ENCODE measurements around the gene ULBP2. TPM values are rescaled to one million over a fixed set of nuclear protein-coding genes. Genes with fewer than 3 reads are reported as not detected.
"Not testable (repeated sequence)": the region's sequence is repeated elsewhere in the genome, so short reads cannot be mapped to it uniquely, and the experiment has no call there.

ULBP2 gene
- total RNA-seq, 4 donors from 2014 or later = 0.21 to 0.34 TPM; not detected in 2

- TF ChIP-seq, protein P1, sequence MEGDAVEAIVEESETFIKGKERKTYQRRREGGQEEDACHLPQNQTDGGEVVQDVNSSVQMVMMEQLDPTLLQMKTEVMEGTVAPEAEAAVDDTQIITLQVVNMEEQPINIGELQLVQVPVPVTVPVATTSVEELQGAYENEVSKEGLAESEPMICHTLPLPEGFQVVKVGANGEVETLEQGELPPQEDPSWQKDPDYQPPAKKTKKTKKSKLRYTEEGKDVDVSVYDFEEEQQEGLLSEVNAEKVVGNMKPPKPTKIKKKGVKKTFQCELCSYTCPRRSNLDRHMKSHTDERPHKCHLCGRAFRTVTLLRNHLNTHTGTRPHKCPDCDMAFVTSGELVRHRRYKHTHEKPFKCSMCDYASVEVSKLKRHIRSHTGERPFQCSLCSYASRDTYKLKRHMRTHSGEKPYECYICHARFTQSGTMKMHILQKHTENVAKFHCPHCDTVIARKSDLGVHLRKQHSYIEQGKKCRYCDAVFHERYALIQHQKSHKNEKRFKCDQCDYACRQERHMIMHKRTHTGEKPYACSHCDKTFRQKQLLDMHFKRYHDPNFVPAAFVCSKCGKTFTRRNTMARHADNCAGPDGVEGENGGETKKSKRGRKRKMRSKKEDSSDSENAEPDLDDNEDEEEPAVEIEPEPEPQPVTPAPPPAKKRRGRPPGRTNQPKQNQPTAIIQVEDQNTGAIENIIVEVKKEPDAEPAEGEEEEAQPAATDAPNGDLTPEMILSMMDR (IDR thresholded peaks at IDR 0.05) = no peak
- no peak for TF ChIP-seq POLR2A (IDR thresholded peaks at IDR 0.05)
- no peak for DNase-seq
- Histone ChIP-seq H3K36me3 (no peaks in the 10 kb centered on the region), H3K27me3 (no peaks in the 10 kb centered on the region), H3K27ac (no peak overlapping the region), H3K9me3 (no peaks in the 10 kb centered on the region), H3K4me1 (no peaks in the 10 kb centered on the region), H3K4me3 (no peak overlapping the region)
- intact Hi-C loops (cut with DNase I; ENCODE audit: low total_unique reads) = no loop called here
Measured at GRCh38 chr6:149909701-149910470, 31.9 kb upstream of the ULBP2 start.

GRCh38 chr6:149910721-149911151 lies 31.1 kb upstream of the ULBP2 start:
- Histone ChIP-seq H3K4me1 (no peaks in the 10 kb centered on the region), H3K36me3 (no peaks in the 10 kb centered on the region), H3K27ac (no peak overlapping the region), H3K9me3 (no peaks in the 10 kb centered on the region), H3K4me3 (no peak overlapping the region), H3K27me3 (no peaks in the 10 kb centered on the region)
- DNase-seq = no peak
- intact Hi-C loops (cut with DNase I; ENCODE audit: low total_unique reads) = no loop called here
- TF ChIP-seq, protein P1 (IDR thresholded peaks at IDR 0.05) = no peak
- TF ChIP-seq POLR2A (IDR thresholded peaks at IDR 0.05) = no peak

DNA sequence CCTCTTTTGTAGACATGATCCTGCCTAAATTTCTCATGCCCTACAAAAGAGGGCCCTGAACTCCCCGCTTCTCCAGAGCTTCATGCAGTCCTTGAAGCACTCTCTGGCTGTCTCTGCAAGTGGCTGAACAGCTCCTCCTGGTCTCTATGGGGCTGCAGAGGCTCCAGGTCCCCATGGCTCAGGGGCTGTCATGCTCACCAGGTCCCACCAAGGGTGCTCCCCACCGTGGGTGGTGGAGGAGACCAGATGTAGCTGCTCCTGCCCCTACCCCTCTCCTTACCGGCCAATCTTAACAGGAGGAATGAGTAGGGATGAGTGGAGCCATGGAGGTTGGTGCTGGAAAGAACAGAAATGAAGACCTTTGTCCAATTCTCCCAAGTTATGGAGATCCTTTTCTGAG lies 29.1 kb upstream of the ULBP2 start:
- H3K9me3 ChIP-seq; H3K4me3 ChIP-seq; DNase-seq; H3K36me3 ChIP-seq; intact Hi-C loops (cut with DNase I; ENCODE audit: low total_unique reads); H3K27me3 ChIP-seq; H3K4me1 ChIP-seq; H3K27ac ChIP-seq: not testable (repeated sequence)

- no peaks in the 10 kb centered on the region for H3K4me1 ChIP-seq
- no peak overlapping the region for H3K4me3 ChIP-seq
- intact Hi-C loops (cut with DNase I; ENCODE audit: low total_unique reads) = no loop called here
- no peak overlapping the region for H3K27ac ChIP-seq
- no peaks in the 10 kb centered on the region for H3K9me3 ChIP-seq
- TF ChIP-seq, protein P1 (IDR thresholded peaks at IDR 0.05) = no peak
- no peak for TF ChIP-seq POLR2A (IDR thresholded peaks at IDR 0.05)
- no peaks in the 10 kb centered on the region for H3K27me3 ChIP-seq
- H3K36me3 ChIP-seq = no peaks in the 10 kb centered on the region
- DNase-seq = no peak
Measured at GRCh38 chr6:149913085-149913484, 28.7 kb upstream of the ULBP2 start.

- TF ChIP-seq POLR2A (IDR thresholded peaks at IDR 0.05) = no peak
- TF ChIP-seq, protein P1 (IDR thresholded peaks at IDR 0.05) = no peak
- H3K4me1 ChIP-seq = no peaks in the 10 kb centered on the region
- intact Hi-C loops (cut with DNase I; ENCODE audit: low total_unique reads) = no loop called here
- H3K27me3 ChIP-seq = no peaks in the 10 kb centered on the region
- H3K9me3 ChIP-seq = no peaks in the 10 kb centered on the region
- DNase-seq = no peak
- no peak overlapping the region for H3K4me3 ChIP-seq
- H3K36me3 ChIP-seq = no peaks in the 10 kb centered on the region
- no peak overlapping the region for H3K27ac ChIP-seq
Measured at GRCh38 chr6:149913540-149914240, 28.1 kb upstream of the ULBP2 start.
